Left ventricle myocardium inferior (tissue), 1 donor: ENCODE measurements around the gene BMPR1B. TPM values are rescaled to one million over a fixed set of nuclear protein-coding genes. Genes with fewer than 3 reads are reported as not detected.

Experiments used
- DNase-seq: peaks from one replicate; pipeline ENCODE4 v3.0.0-alpha.2; 2020
- H3K27ac ChIP-seq: fragments of 200-600 bp; replicated peaks from 2 replicates; pipeline ENCODE4 v1.8.0; 2021
- H3K27me3 ChIP-seq: fragments of 200-600 bp; 2 replicates; pipeline ENCODE4 v1.8.0; 2021; ENCODE audit warnings: low read depth
- H3K36me3 ChIP-seq: fragments of 200-600 bp; 2 replicates; pipeline ENCODE4 v1.8.0; 2021
- H3K4me1 ChIP-seq: fragments of 200-600 bp; 2 replicates; pipeline ENCODE4 v1.8.0; 2021
- H3K4me3 ChIP-seq: fragments of 200-600 bp; 2 replicates; pipeline ENCODE4 v1.8.0; 2021; ENCODE audit warnings: mild to moderate bottlenecking, moderate library complexity
- H3K9me3 ChIP-seq: fragments of 200-600 bp; replicated peaks from 2 replicates; pipeline ENCODE4 v1.8.0; 2021
- CTCF ChIP-seq: fragments of 200-600 bp; IDR thresholded peaks from 2 replicates; pipeline ENCODE4 v1.8.0; 2021; ENCODE audit warnings: antibody characterized with exemption, mild to moderate bottlenecking, borderline replicate concordance
- intact Hi-C: fragments of 100-400 bp; cut with micrococcal nuclease; formaldehyde crosslinking; loops from one replicate; pipeline ENCODE4 v1.11.0; 2022
- long read RNA-seq: library from polyadenylated mRNA; unstranded; transcript quantifications from one replicate; pipeline ENCODE4 v2.0.0, GENCODE V29; 2021
- total RNA-seq: library from RNA; stranded (reverse); fragmentation: NEBNext Ultra II Directional; extraction: Animal tissue kit (Norgen Biotek cat#: 25700); gene quantifications from one replicate; pipeline ENCODE4 v1.2.1, GENCODE V29; 2021
- donor health status: DM: no; HTN: yes; CAD: no; lungs with severe emphysema.

The BMPR1B gene
- 3.0 TPM for total RNA-seq
- long read RNA-seq, partial matches to known transcripts = 0 of 1 reads
- long read RNA-seq, other reads (novel, unspliced or antisense) = 0 of 1 reads

- Histone ChIP-seq H3K27me3 (peaks cover 81% of the 10 kb centered on the region), H3K27ac (no peak within 1 kb of the TSS), H3K4me1 (peaks cover 12% of the 10 kb centered on the region), H3K4me3 (peak within 1 kb of the TSS; percentile 68), H3K9me3 (no peaks in the 10 kb centered on the region), H3K36me3 (no peaks in the 10 kb centered on the region)
- no peak for DNase-seq
- TF ChIP-seq CTCF = no peak
- intact Hi-C loops = no loop called here
Measured at GRCh38 chr4:94757192-94758140, at the start of gene BMPR1B. Gene BMPR1B (plus strand): TSS chr4:94757955. CDS start chr4:95104425, 346,470 bp downstream.

GRCh38 chr4:94711635-94712034, 46.1 kb upstream of the BMPR1B start:
- intact Hi-C loops = no loop called here
- H3K4me1 ChIP-seq = no peaks in the 10 kb centered on the region
- H3K36me3 ChIP-seq = no peaks in the 10 kb centered on the region
- H3K27ac ChIP-seq = no peak overlapping the region
- H3K4me3 ChIP-seq = no peak overlapping the region
- H3K27me3 ChIP-seq = peaks cover 19% of the 10 kb centered on the region
- no peak for DNase-seq
- H3K9me3 ChIP-seq = peaks cover 5% of the 10 kb centered on the region
- no peak for TF ChIP-seq CTCF

GRCh38 chr4:94714365-94715160, 43.2 kb upstream of the BMPR1B start:
- Histone ChIP-seq H3K36me3 (no peaks in the 10 kb centered on the region), H3K9me3 (peaks cover 9% of the 10 kb centered on the region), H3K27me3 (peaks cover 19% of the 10 kb centered on the region), H3K4me1 (no peaks in the 10 kb centered on the region), H3K27ac (no peak overlapping the region), H3K4me3 (no peak overlapping the region)
- intact Hi-C loops = no loop called here
- DNase-seq = no peak
- TF ChIP-seq CTCF = no peak

- H3K36me3 ChIP-seq = no peaks in the 10 kb centered on the region
- H3K4me3 ChIP-seq = no peak overlapping the region
- intact Hi-C loops = no loop called here
- peaks cover 9% of the 10 kb centered on the region for H3K9me3 ChIP-seq
- H3K27ac ChIP-seq = no peak overlapping the region
- H3K4me1 ChIP-seq = no peaks in the 10 kb centered on the region
- H3K27me3 ChIP-seq = peaks cover 19% of the 10 kb centered on the region
- TF ChIP-seq CTCF = no peak
- no peak for DNase-seq
Measured at GRCh38 chr4:94715726-94716125, 42.0 kb upstream of the BMPR1B start.

GRCh38 chr4:94721310-94721709, 36.4 kb upstream of the BMPR1B start:
- Histone ChIP-seq H3K4me1 (no peaks in the 10 kb centered on the region), H3K27ac (no peak overlapping the region), H3K36me3 (no peaks in the 10 kb centered on the region), H3K9me3 (peaks cover 9% of the 10 kb centered on the region), H3K27me3 (peaks cover 5% of the 10 kb centered on the region), H3K4me3 (no peak overlapping the region)
- TF ChIP-seq CTCF = no peak
- intact Hi-C loops = no loop called here
- no peak for DNase-seq
